Measurements from ENCODE around the gene HS3ST4. TPM values are rescaled to one million over a fixed set of nuclear protein-coding genes. Genes with fewer than 3 reads are reported as not detected.
A peak's percentile ranks its signal among the peaks of the same experiment; 100 is the strongest.

HS3ST4 gene
- total RNA-seq, 1 donor from 2014 or later, result 0.18 TPM

- TF ChIP-seq CTCF (IDR thresholded peaks at IDR 0.05), result no peak
- intact Hi-C loops (cut with DNase I), result no loop called here
- ATAC-seq, result peak; percentile 48 to 69
- Histone ChIP-seq H3K4me1 (no peaks in the 10 kb centered on the region), H3K36me3 (no peaks in the 10 kb centered on the region), H3K27ac (no peak overlapping the region), H3K9me3 (no peaks in the 10 kb centered on the region), H3K27me3 (ENCODE audit: low read depth) (no peaks in the 10 kb centered on the region), H3K4me3 (no peak overlapping the region)
- no peak for DNase-seq
Observed at GRCh38 chr16:25828510-25828909, 136.8 kb downstream of the HS3ST4 start.

GRCh38 chr16:25832291-25832690 lies 140.5 kb downstream of the HS3ST4 start:
- ATAC-seq, result no peak
- Histone ChIP-seq H3K4me1 (no peaks in the 10 kb centered on the region), H3K36me3 (no peaks in the 10 kb centered on the region), H3K27me3 (ENCODE audit: low read depth) (no peaks in the 10 kb centered on the region), H3K9me3 (no peaks in the 10 kb centered on the region), H3K4me3 (no peak overlapping the region), H3K27ac (no peak overlapping the region)
- TF ChIP-seq CTCF (IDR thresholded peaks at IDR 0.05), result no peak
- no peak for DNase-seq
- intact Hi-C loops (cut with DNase I), result no loop called here

GRCh38 chr16:25834101-25834500 lies 142.3 kb downstream of the HS3ST4 start:
- DNase-seq (no peak), ATAC-seq (no peak)
- Histone ChIP-seq H3K9me3 (no peaks in the 10 kb centered on the region), H3K36me3 (no peaks in the 10 kb centered on the region), H3K27me3 (ENCODE audit: low read depth) (peaks cover 7% of the 10 kb centered on the region), H3K4me1 (no peaks in the 10 kb centered on the region), H3K27ac (no peak overlapping the region), H3K4me3 (no peak overlapping the region)
- intact Hi-C loops (cut with DNase I), result no loop called here
- no peak for TF ChIP-seq CTCF (IDR thresholded peaks at IDR 0.05)

GRCh38 chr16:25835126-25835525 lies 143.4 kb downstream of the HS3ST4 start:
- Histone ChIP-seq H3K27me3 (ENCODE audit: low read depth) (peaks cover 7% of the 10 kb centered on the region), H3K4me1 (no peaks in the 10 kb centered on the region), H3K9me3 (no peaks in the 10 kb centered on the region), H3K4me3 (no peak overlapping the region), H3K27ac (no peak overlapping the region), H3K36me3 (no peaks in the 10 kb centered on the region)
- DNase-seq (no peak), ATAC-seq (no peak)
- intact Hi-C loops (cut with DNase I), result no loop called here
- no peak for TF ChIP-seq CTCF (IDR thresholded peaks at IDR 0.05)

GRCh38 chr16:25838724-25839186 lies 147.0 kb downstream of the HS3ST4 start:
- no peak for DNase-seq
- Histone ChIP-seq H3K4me1 (no peaks in the 10 kb centered on the region), H3K4me3 (no peak overlapping the region), H3K9me3 (no peaks in the 10 kb centered on the region), H3K27me3 (ENCODE audit: low read depth) (peaks cover 7% of the 10 kb centered on the region), H3K36me3 (no peaks in the 10 kb centered on the region), H3K27ac (no peak overlapping the region)
- TF ChIP-seq CTCF (IDR thresholded peaks at IDR 0.05), result peak; percentile 69
- intact Hi-C loops (cut with DNase I), result no loop called here
- ATAC-seq, result peak; percentile 61 to 64

GRCh38 chr16:25841761-25842160 lies 150.0 kb downstream of the HS3ST4 start:
- TF ChIP-seq CTCF (IDR thresholded peaks at IDR 0.05), result no peak
- intact Hi-C loops (cut with DNase I), result no loop called here
- Histone ChIP-seq H3K36me3 (no peaks in the 10 kb centered on the region), H3K27me3 (ENCODE audit: low read depth) (peaks cover 7% of the 10 kb centered on the region), H3K27ac (no peak overlapping the region), H3K4me3 (no peak overlapping the region), H3K9me3 (no peaks in the 10 kb centered on the region), H3K4me1 (no peaks in the 10 kb centered on the region)
- no peak for ATAC-seq
- no peak for DNase-seq

Data from lower lobe of right lung (tissue), 2 donors.